Natural killer cell (primary cell): ENCODE data around the gene RNF151. TPM values are rescaled to one million over a fixed set of nuclear protein-coding genes. Genes with fewer than 3 reads are reported as not detected.
A peak's percentile ranks its signal among the peaks of the same experiment; 100 is the strongest.
"Not testable (repeated sequence)": the region's sequence is repeated elsewhere in the genome, so short reads cannot be mapped to it uniquely, and the experiment has no call there.

Source experiments
- ATAC-seq, 3 donors: fragments of 150-1000 bp in 2 of 3; fragments of 200-7000 bp in 1 of 3; cut with Tn5 transposase; 1 replicate in 1 of 3; 2 replicates in 2 of 3; pipeline ENCODE4 v1.10.0; 2021; ENCODE audit warnings: mild to moderate bottlenecking in 2 of 3, moderate library complexity in 2 of 3
- DNase-seq, 2 donors: peaks; one replicate each; pipeline versions ENCODE4 v3.0.0 to v3.0.0-alpha.2; 2013 to 2021; ENCODE audit warnings: mixed read lengths in 1 of 2
- H3K27ac ChIP-seq: one replicate; pipeline ENCODE4 v1.5.1; 2013; ENCODE audit warnings: mild to moderate bottlenecking, low read length
- H3K27me3 ChIP-seq: one replicate; pipeline ENCODE4 v1.6.1; 2013; ENCODE audit warnings: low read length; ENCODE audit not compliant: control insufficient read depth, insufficient read depth
- H3K36me3 ChIP-seq: one replicate; pipeline ENCODE4 v1.6.1; 2013; ENCODE audit warnings: low read length; ENCODE audit not compliant: control insufficient read depth, insufficient read depth
- H3K4me1 ChIP-seq: one replicate; pipeline ENCODE4 v1.6.1; 2013; ENCODE audit warnings: low read length; ENCODE audit not compliant: control insufficient read depth, insufficient read depth
- H3K4me3 ChIP-seq: one replicate; pipeline ENCODE4 v1.5.1; 2013; ENCODE audit warnings: low read length
- H3K9me3 ChIP-seq: one replicate; pipeline ENCODE4 v1.6.1; 2013; ENCODE audit warnings: low read length; ENCODE audit not compliant: control insufficient read depth, insufficient read depth
- H3K27ac Mint-ChIP-seq, 2 donors: one replicate each; pipeline ENCODE4 v1.8.0; 2022; ENCODE audit warnings: mild to moderate bottlenecking in 2 of 2, mixed read lengths in 2 of 2, moderate library complexity in 1 of 2
- H3K27me3 Mint-ChIP-seq, 2 donors: one replicate each; pipeline ENCODE4 v1.8.0; 2022; ENCODE audit warnings: low read depth in 2 of 2, mixed read lengths in 2 of 2
- H3K36me3 Mint-ChIP-seq: one replicate; pipeline ENCODE4 v1.8.0; 2022; ENCODE audit warnings: mixed read lengths
- H3K4me1 Mint-ChIP-seq, 2 donors: one replicate each; pipeline ENCODE4 v1.8.0; 2022; ENCODE audit warnings: mixed read lengths in 2 of 2
- H3K4me3 Mint-ChIP-seq: one replicate; pipeline ENCODE4 v1.8.0; 2022; ENCODE audit warnings: mild to moderate bottlenecking, moderate library complexity, mixed read lengths
- H3K9me3 Mint-ChIP-seq, 2 donors: one replicate each; pipeline ENCODE4 v1.8.0; 2022; ENCODE audit warnings: mixed read lengths in 2 of 2
- CTCF ChIP-seq: fragments of 200-600 bp; IDR thresholded peaks from one replicate; pipeline ENCODE4 v1.8.0; 2022; ENCODE audit warnings: antibody characterized with exemption
- WGBS: methylation state at CpG from one replicate; pipeline ENCODE4 v1.1.7; 2013; ENCODE audit warnings: missing lambda C conversion rate; ENCODE audit not compliant: insufficient coverage; 5-methylcytosine and 5-hydroxymethylcytosine counted together
- intact Hi-C: fragments of 100-400 bp; cut with micrococcal nuclease; formaldehyde crosslinking; loops from one replicate; pipeline ENCODE4 v1.14.2; 2022
- total RNA-seq, 4 donors: library from RNA; stranded (reverse); fragments of 120-200 nt in 1 of 4; gene quantifications; one replicate each; pipeline versions ENCODE4 v1.2.3 to v1.2.4, GENCODE V29; 2013 to 2022

The RNF151 gene
- total RNA-seq, 3 donors from 2014 or later (not counting 1 experiment from before 2014, with no cell fraction given): not detected

GRCh38 chr16:2009164-2009711, 42.6 kb downstream of the RNF151 start:
- intact Hi-C loops: loop anchor here (10.0 kb wide), 2 partner anchors 476 to 656 kb away; no protein-coding TSS in a partner anchor
- DNase-seq (peak in 1 of 2 donors; percentile 32), ATAC-seq (peak; percentile 27 to 41 (median 40))
- H3K9me3 ChIP-seq: no peaks in the 10 kb centered on the region
- H3K27me3 Mint-ChIP-seq: no peaks in the 10 kb centered on the region
- H3K27ac ChIP-seq: peak overlapping the region; percentile 58
- H3K4me3 ChIP-seq: peak overlapping the region; percentile 32
- no peaks in the 10 kb centered on the region for H3K27me3 ChIP-seq
- peak overlapping the region; percentile 76 for H3K4me3 Mint-ChIP-seq
- H3K9me3 Mint-ChIP-seq: no peaks in the 10 kb centered on the region
- peak overlapping the region; percentile 76 to 94 for H3K27ac Mint-ChIP-seq
- peaks cover 55% of the 10 kb centered on the region for H3K4me1 ChIP-seq
- under 1% methylated on average over 55 of the region's 55 CpGs for WGBS
- H3K36me3 Mint-ChIP-seq: no peaks in the 10 kb centered on the region
- H3K4me1 Mint-ChIP-seq: peaks cover 28 to 50% of the 10 kb centered on the region in 2 donors
- no peaks in the 10 kb centered on the region for H3K36me3 ChIP-seq
- no peak for TF ChIP-seq CTCF

GRCh38 chr16:2009791-2010510, 43.3 kb downstream of the RNF151 start, which contains the start of gene ZNF598:
ZNF598 (minus strand) TSS chr16:2009821.
- 3% methylated on average over 52 of the region's 52 CpGs for WGBS
- Mint-ChIP-seq H3K9me3 (no peaks in the 10 kb centered on the region), H3K4me3 (peak within 1 kb of the TSS; percentile 87), H3K27me3 (no peaks in the 10 kb centered on the region), H3K27ac (peak within 1 kb of the TSS; percentile 93 to 94), H3K36me3 (no peaks in the 10 kb centered on the region), H3K4me1 (peaks cover 28 to 45% of the 10 kb centered on the region in 2 donors)
- ATAC-seq (peak; percentile 94 to 99 (median 98)), DNase-seq (peak; percentile 84 to 93)
- intact Hi-C loops: loop anchor here (10.0 kb wide), 2 partner anchors 475 to 655 kb away; no protein-coding TSS in a partner anchor
- peak within 1 kb of the TSS; percentile 98 for H3K27ac ChIP-seq
- H3K27me3 ChIP-seq: no peaks in the 10 kb centered on the region
- H3K36me3 ChIP-seq: no peaks in the 10 kb centered on the region
- no peaks in the 10 kb centered on the region for H3K9me3 ChIP-seq
- TF ChIP-seq CTCF: no peak
- H3K4me1 ChIP-seq: peaks cover 50% of the 10 kb centered on the region
- peak within 1 kb of the TSS; percentile 82 for H3K4me3 ChIP-seq

GRCh38 chr16:2011726-2012125, 45.1 kb downstream of the RNF151 start:
- H3K27me3 Mint-ChIP-seq, H3K9me3 Mint-ChIP-seq, DNase-seq, H3K4me3 ChIP-seq, H3K27ac Mint-ChIP-seq, H3K4me3 Mint-ChIP-seq, intact Hi-C loops, H3K27me3 ChIP-seq, H3K27ac ChIP-seq, H3K36me3 Mint-ChIP-seq, ATAC-seq, H3K9me3 ChIP-seq, H3K36me3 ChIP-seq: not testable (repeated sequence)
- peaks cover 35% of the 10 kb centered on the region for H3K4me1 ChIP-seq
- H3K4me1 Mint-ChIP-seq: peaks cover 24 to 29% of the 10 kb centered on the region in 2 donors
- 74% methylated on average over 5 of the region's 9 CpGs for WGBS

GRCh38 chr16:2013527-2013926, 46.9 kb downstream of the RNF151 start:
- H3K36me3 Mint-ChIP-seq: no peaks in the 10 kb centered on the region
- H3K4me3 Mint-ChIP-seq: peak overlapping the region; percentile 35
- DNase-seq (no peak), ATAC-seq (no peak)
- intact Hi-C loops: no loop called here
- TF ChIP-seq CTCF: no peak
- H3K9me3 Mint-ChIP-seq: no peaks in the 10 kb centered on the region
- peaks cover 0 to 3% of the 10 kb centered on the region in 2 donors for H3K27me3 Mint-ChIP-seq
- H3K27ac Mint-ChIP-seq: no peak overlapping the region
- WGBS: 94% methylated on average over 15 of the region's 15 CpGs
- no peaks in the 10 kb centered on the region for H3K27me3 ChIP-seq
- H3K36me3 ChIP-seq: no peaks in the 10 kb centered on the region
- no peak overlapping the region for H3K27ac ChIP-seq
- no peaks in the 10 kb centered on the region for H3K9me3 ChIP-seq
- peaks cover 17% of the 10 kb centered on the region for H3K4me1 ChIP-seq
- no peak overlapping the region for H3K4me3 ChIP-seq
- H3K4me1 Mint-ChIP-seq: peaks cover 10 to 11% of the 10 kb centered on the region in 2 donors
